Measurements from ENCODE around the gene PEX26.
A peak's percentile ranks its signal among the peaks of the same experiment; 100 is the strongest.
"Not testable (repeated sequence)": the region's sequence is repeated elsewhere in the genome, so short reads cannot be mapped to it uniquely, and the experiment has no call there.

Gene PEX26

DNA sequence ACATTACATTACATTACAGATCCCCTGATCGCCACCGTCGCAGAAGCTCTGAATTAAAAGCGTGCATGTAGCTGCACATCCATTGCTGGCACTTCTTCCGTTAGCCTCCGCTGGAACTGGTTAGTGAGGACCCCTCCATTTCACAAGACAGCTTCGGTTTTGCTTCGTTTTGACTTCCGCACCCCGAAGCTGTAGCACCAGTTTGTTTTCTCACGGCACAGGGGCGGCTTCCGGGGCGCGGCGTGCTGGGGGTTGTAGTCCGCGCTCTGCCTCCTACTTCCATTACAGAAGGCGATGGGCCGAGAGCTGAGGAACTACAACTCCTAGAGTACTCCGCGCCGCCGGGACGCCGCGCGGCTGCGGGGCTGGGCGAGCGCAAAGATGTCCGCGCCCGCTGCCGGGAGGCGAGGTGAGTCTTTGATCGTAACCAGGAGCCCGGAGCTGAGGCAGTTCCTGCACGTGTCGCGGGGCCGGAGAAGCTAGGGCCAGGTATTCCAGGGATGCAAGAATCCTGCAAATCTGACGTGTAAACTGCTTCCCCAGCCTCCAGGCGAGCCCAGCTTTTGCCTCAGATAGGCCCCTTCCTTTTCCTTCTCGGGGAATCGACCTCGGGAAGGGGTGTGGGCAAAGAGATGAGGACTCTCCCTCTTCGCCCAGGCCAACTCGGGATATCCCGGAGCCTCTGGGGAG lies at the start of gene PEX26:
TSS of gene PEX26 (plus strand) at position 352 of the 690 bp plus-strand sequence. CDS start 387 bp downstream, outside the sequence.
- peak; percentile 73 for DNase-seq (ENCODE audit: low read depth)

DNA sequence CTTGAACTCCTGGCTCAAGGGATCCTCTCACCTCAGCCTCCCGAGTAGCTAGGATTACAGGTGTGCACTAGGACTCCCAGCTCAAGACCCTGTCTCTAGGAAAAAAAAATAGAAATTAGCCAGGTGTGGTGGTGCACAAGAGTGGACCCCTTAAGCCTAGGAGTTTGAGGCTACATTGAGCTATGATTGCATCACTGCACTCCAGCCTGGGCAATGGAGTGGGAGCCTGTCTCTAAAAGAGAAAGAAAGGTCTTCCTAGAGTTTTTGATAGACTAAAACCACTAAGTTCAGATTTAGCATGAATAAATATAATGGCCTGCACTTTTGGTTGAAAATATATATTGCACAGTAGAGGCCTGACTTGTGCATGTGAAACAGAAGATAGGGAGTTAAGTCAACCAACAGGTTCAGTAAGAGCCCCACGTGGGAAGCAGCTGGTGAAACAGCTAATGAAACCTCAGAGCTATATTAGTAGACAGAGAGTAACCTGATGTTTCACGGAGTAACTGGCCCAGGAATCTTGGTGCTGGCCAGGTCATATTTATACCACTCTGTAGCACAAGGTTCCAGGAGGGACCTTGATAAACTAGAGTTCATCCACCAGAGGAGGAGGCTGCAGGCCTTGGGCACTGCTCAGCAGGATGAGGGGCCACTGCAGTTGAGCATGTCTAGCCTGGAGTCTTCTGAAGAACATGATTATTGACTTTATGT lies 48.8 kb upstream of the PEX26 start:
- no peak for DNase-seq (ENCODE audit: low read depth)

DNA sequence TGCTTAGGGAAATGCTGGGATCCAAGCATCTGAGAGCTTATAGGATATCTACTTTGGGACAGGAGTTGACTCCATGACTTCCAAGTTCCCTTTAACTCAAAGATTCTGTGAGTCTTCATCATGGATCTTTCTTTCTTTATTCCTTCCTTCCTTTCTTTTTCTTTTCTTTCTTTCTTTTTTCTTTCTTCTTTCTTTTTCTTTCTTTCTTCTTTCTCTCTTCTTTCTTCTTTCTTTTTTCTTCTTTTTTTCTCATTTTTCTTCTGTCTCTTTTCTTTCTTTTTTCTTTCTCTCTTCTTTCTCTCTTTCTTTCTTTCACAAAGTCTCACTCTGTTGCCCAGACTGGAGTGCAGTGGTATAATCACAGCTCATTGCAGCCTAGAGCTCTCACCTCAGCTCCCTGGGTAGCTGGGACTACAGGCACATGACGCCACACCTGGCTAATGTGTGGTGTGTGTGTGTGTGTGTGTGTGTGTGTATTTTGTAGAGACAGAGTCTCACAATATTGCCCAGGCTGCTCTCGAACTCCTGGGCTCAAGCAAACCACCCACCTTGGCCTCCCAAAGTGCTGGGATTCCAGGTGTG lies 48.0 kb upstream of the PEX26 start:
- no peak for DNase-seq (ENCODE audit: low read depth)

DNA sequence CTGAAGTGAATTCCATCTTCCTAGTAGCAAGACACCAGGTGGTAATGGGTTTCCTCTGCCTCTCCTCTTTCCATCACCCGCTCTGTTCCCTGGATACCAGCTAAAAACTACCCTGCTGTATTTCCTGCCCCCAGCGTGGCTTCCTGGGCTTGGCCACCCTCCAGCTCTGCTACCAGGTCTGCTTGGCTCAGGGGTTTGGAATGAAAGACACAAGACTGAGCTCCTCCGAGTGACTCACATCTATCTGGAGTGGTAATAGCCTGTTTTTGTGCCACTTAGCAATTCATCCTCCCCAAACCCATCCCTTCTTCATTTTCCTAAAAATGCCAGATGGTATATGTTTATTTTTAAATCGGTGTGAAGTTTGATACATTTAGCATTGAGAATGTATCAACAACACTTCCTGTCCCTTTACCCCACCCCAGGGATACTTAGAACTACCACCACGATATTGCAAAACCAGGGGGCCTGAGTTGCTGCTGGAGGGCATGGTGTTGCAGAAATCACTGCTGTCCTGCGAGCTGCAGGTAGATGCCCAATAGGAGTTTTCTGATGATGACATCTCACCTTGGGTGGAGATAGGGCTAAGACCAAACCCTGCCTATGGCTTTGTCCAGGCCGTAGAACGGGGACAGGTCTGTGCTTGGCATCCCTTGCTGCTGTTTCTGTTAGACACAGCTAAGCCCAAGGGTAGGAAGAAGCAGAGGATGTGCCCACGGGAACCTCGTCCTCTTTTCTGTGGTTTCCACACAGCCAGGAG lies 45.9 kb upstream of the PEX26 start:
- DNase-seq (ENCODE audit: low read depth), result no peak

GRCh38 chr22:18032455-18033101 lies 45.2 kb upstream of the PEX26 start:
- DNase-seq (ENCODE audit: low read depth), result no peak

GRCh38 chr22:18033204-18033998 lies 44.4 kb upstream of the PEX26 start:
- no peak for DNase-seq (ENCODE audit: low read depth)

DNA sequence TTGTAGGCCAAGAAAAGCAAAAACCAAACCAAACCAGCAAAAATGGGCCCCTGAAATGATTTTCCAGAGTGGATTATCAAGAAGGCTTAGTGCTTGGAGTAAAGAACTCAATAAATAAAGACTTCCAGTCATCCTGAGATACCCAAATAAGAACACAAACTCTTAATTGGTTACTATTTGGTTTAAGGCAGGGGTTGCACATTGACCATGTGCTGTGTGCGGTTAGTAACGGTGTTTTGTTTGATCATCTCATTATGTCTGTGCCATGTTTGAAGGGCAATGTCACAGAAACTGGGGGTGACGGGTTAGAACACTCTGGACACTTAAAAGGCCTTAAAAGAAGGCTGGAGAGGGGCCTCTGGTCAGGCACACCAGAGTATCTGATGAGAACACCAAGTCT lies 43.7 kb upstream of the PEX26 start:
- DNase-seq (ENCODE audit: low read depth), result no peak

- no peak for DNase-seq (ENCODE audit: low read depth)
Observed at GRCh38 chr22:18035751-18036150, 42.0 kb upstream of the PEX26 start.

DNA sequence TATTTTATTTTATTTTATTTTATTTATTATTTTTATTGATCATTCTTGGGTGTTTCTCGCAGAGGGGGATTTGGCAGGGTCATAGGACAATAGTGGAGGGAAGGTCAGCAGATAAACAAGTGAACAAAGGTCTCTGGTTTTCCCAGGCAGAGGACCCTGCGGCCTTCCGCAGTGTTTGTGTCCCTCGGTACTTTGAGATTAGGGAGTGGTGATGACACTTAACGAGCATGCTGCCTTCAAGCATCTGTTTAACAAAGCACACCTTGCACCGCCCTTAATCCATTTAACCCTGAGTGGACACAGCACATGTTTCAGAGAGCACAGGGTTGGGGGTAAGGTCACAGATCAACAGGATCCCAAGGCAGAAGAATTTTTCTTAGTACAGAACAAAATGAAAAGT lies 36.9 kb upstream of the PEX26 start:
- not testable (repeated sequence) for DNase-seq (ENCODE audit: low read depth)

DNA sequence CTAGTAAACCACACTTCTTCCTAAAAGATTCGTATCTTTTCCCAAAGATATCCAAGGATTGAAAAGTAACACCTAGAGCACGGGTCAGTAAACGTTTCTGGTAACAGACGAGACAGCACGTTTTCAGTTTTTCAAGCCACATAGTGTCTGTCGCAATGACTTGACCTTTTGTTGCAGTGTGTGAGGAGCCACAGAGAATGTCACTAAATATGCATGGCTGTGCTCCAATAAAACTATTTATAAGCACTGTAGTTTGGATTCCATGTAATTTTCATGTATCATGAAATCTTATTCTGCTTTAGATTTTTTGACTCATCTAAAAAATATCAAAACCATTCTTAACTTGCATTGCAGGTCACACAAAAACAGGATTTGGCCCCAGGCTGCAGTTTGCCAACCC lies 35.1 kb upstream of the PEX26 start:
- DNase-seq (ENCODE audit: low read depth), result no peak

- no peak for DNase-seq (ENCODE audit: low read depth)
Observed at GRCh38 chr22:18044548-18045271, 33.1 kb upstream of the PEX26 start.

GRCh38 chr22:18045794-18046193 lies 32.0 kb upstream of the PEX26 start:
- DNase-seq (ENCODE audit: low read depth), result no peak

DNA sequence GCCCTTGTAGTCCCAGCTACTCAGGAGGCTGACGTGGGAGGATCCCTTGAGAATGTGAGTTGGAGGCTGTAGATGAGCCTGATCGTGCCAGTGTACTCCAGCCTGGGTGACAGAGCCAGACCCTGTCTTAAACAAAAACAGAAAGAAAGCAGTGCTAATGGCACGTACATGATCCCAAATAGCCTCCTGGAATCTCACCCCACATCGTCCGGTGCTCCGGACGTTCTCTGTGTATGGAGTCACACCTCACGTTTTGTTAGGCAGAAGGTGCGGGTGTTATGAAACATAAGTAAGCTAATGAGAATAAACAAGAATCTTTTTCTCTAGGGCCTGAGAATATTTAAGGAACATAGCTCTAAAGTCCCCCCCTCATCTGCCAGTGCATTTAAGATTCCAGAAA lies 29.7 kb upstream of the PEX26 start:
- DNase-seq (ENCODE audit: low read depth), result no peak

- no peak for DNase-seq (ENCODE audit: low read depth)
Observed at GRCh38 chr22:18048441-18048898, 29.3 kb upstream of the PEX26 start.

- no peak for DNase-seq (ENCODE audit: low read depth)
Observed at GRCh38 chr22:18050065-18050464, 27.7 kb upstream of the PEX26 start.

DNA sequence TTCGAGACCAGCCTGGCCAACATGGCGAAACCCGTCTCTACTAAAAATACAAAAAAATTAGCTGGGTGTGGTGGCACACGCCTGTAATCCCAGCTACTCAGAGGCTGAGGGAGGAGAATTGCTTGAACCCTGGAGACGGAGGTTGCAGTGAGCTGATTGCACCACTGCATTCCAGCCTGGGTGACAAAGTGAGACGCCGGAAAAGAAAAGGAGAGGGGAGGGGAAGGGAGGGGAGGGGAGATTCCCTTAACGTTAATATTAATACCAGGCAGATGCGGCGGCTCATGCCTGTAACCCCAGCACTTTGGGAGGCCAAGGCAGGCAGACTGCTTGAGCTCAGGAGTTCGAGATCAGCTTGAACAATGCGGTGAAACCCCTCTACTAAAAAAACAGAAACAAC lies 26.7 kb upstream of the PEX26 start:
- not testable (repeated sequence) for DNase-seq (ENCODE audit: low read depth)

GRCh38 chr22:18053216-18053946 lies 24.4 kb upstream of the PEX26 start:
- not testable (repeated sequence) for DNase-seq (ENCODE audit: low read depth)

DNA sequence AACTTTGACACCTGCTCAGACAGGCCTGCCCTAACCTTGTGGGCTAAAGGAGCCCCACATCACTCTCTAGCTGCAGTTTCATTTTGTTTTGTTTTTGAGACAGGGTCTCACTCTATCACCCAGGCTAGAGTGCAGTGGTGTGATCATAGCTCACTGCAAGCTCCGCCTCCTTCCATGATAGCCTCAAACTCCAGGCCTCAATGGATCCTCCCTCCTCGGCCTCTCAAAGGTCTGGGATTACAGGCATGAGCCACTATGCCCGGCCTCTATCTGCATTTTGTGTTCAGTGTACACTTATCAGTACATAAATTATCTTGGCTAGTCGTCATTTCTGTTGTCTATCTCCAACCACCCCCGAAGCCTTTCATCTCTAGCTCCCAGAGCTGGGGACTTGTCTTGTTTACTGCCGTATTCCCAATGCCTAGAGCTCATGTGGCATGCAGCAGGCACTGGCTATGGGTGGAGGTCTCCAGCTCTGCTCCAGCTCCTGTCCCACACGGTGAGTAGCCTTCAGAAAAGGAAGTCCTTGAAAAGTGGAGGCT lies 22.1 kb upstream of the PEX26 start:
- DNase-seq (ENCODE audit: low read depth), result no peak

GRCh38 chr22:18056161-18056666 lies 21.6 kb upstream of the PEX26 start:
- no peak for DNase-seq (ENCODE audit: low read depth)

All from stimulated activated CD8-positive, alpha-beta memory T cell treated with anti-CD3 and anti-CD28 coated beads, Interleukin-15, amount 100 ng/mL, for 24 hours (primary cell).